IMR-90 (cell line): ENCODE measurements around the gene RIPK4. TPM values are rescaled to one million over a fixed set of nuclear protein-coding genes. Genes with fewer than 3 reads are reported as not detected.

Experiments
- ATAC-seq: fragments of 200-7000 bp; cut with Tn5 transposase; 2 replicates; pipeline ENCODE4 v1.9.1; 2020; ENCODE audit warnings: low read depth, mild to moderate bottlenecking, moderate library complexity
- BruUV-seq: library from RNA; stranded (reverse); fragments of 400-500 nt; replicated peaks from 2 replicates; lab custom pipeline; 2021; lab: Mats Ljungman, UMichigan
- CTCF ChIA-PET: fragments of 300-600 bp; formaldehyde crosslinking; extraction: SDS; loops from one replicate; lab custom pipeline; 2021; ENCODE audit warnings: antibody characterized with exemption; lab: Yijun Ruan, JAX
- POLR2A ChIA-PET: fragments of 300-600 bp; sonication (Branson Sonifier 250); formaldehyde crosslinking; loops from one replicate; lab custom pipeline; 2022; ENCODE audit warnings: antibody characterized with exemption; ENCODE audit not compliant: unreplicated experiment; lab: Charles Lee
- DNase-seq: peaks from one replicate; pipeline ENCODE4 v3.0.0; 2013
- H2AFZ ChIP-seq: replicated peaks from 2 replicates; pipeline ENCODE3; 2013; ENCODE audit warnings: low read length, mild to moderate bottlenecking; ENCODE audit not compliant: poor library complexity
- H2AK5ac ChIP-seq: 2 replicates; pipeline ENCODE4 v1.6.1; 2013; ENCODE audit warnings: low read depth, low read length, inconsistent platforms
- H2AK9ac ChIP-seq: replicated peaks from 2 replicates; pipeline ENCODE3; 2013; ENCODE audit warnings: mild to moderate bottlenecking, low read depth, low read length, moderate library complexity; ENCODE audit not compliant: poor library complexity
- H2BK120ac ChIP-seq: 2 replicates; pipeline ENCODE4 v1.6.1; 2013; ENCODE audit warnings: low read depth, low read length, inconsistent platforms
- H2BK15ac ChIP-seq: 3 replicates; pipeline ENCODE4 v1.6.1; 2013; ENCODE audit warnings: low read depth, low read length, inconsistent platforms
- H2BK20ac ChIP-seq: 2 replicates; pipeline ENCODE4 v1.6.1; 2013; ENCODE audit warnings: low read depth, mild to moderate bottlenecking, inconsistent platforms, low read length, moderate library complexity
- H2BK5ac ChIP-seq: 2 replicates; pipeline ENCODE4 v1.6.1; 2013; ENCODE audit warnings: mild to moderate bottlenecking, low read depth, low read length, inconsistent platforms; ENCODE audit not compliant: poor library complexity, severe bottlenecking
- H3K14ac ChIP-seq: replicated peaks from 2 replicates; pipeline ENCODE4 v1.6.1; 2013; ENCODE audit warnings: low read depth, low read length, inconsistent platforms
- H3K18ac ChIP-seq: 2 replicates; pipeline ENCODE4 v1.6.1; 2013; ENCODE audit warnings: low read depth, low read length, control low read depth
- H3K23ac ChIP-seq: 2 replicates; pipeline ENCODE4 v1.6.1; 2013; ENCODE audit warnings: low read depth, low read length, inconsistent platforms
- H3K27ac ChIP-seq: 2 replicates; pipeline ENCODE4 v1.5.1; 2013; ENCODE audit warnings: mild to moderate bottlenecking, control low read depth, low read length; ENCODE audit not compliant: insufficient read depth
- H3K27me3 ChIP-seq: 2 replicates; pipeline ENCODE4 v1.6.1; 2013; ENCODE audit warnings: low read length; ENCODE audit not compliant: control insufficient read depth, insufficient read depth
- H3K36me3 ChIP-seq: 2 replicates; pipeline ENCODE4 v1.6.1; 2013; ENCODE audit warnings: low read length, mixed read lengths; ENCODE audit not compliant: control insufficient read depth, insufficient read depth
- H3K4ac ChIP-seq: 2 replicates; pipeline ENCODE4 v1.6.1; 2013; ENCODE audit warnings: low read depth, low read length, inconsistent platforms
- H3K4me1 ChIP-seq: 2 replicates; pipeline ENCODE4 v1.6.1; 2013; ENCODE audit warnings: low read length, mixed read lengths; ENCODE audit not compliant: control insufficient read depth, insufficient read depth
- H3K4me2 ChIP-seq: 2 replicates; pipeline ENCODE4 v1.6.1; 2013; ENCODE audit warnings: low read depth, mild to moderate bottlenecking, control low read depth, low read length, moderate library complexity
- H3K4me3 ChIP-seq: 2 replicates; pipeline ENCODE4 v1.5.1; 2013; ENCODE audit warnings: low read depth, mild to moderate bottlenecking, control low read depth, low read length, moderate library complexity; ENCODE audit not compliant: insufficient read depth
- H3K56ac ChIP-seq: 2 replicates; pipeline ENCODE4 v1.6.1; 2013; ENCODE audit warnings: low read length, inconsistent platforms; ENCODE audit not compliant: insufficient read depth; ENCODE audit errors: extremely low read depth
- H3K79me1 ChIP-seq, 2 experiments: 2 replicates each; pipeline ENCODE4 v1.6.1; 2013; ENCODE audit warnings: low read length in 2 of 2, inconsistent platforms in 1 of 2, low read depth in 1 of 2
- H3K9ac ChIP-seq: 2 replicates; pipeline ENCODE4 v1.6.1; 2013; ENCODE audit warnings: low read depth, low read length, control low read depth
- H3K9me1 ChIP-seq: 2 replicates; pipeline ENCODE4 v1.6.1; 2013; ENCODE audit warnings: low read length, inconsistent platforms; ENCODE audit not compliant: insufficient read depth
- H3K9me3 ChIP-seq: 2 replicates; pipeline ENCODE4 v1.6.1; 2013; ENCODE audit warnings: low read length; ENCODE audit not compliant: control insufficient read depth, insufficient read depth
- H4K20me1 ChIP-seq: 2 replicates; pipeline ENCODE4 v1.6.1; 2013; ENCODE audit warnings: low read length, inconsistent platforms; ENCODE audit not compliant: insufficient read depth
- H4K5ac ChIP-seq: 2 replicates; pipeline ENCODE4 v1.6.1; 2013; ENCODE audit warnings: mild to moderate bottlenecking, low read depth, low read length, control low read depth
- H4K8ac ChIP-seq, 2 experiments: 2 replicates each; pipeline ENCODE4 v1.6.1; 2013; ENCODE audit warnings: low read depth in 2 of 2, low read length in 2 of 2, control low read depth in 1 of 2, inconsistent platforms in 1 of 2
- H4K91ac ChIP-seq: 2 replicates; pipeline ENCODE4 v1.6.1; 2013; ENCODE audit warnings: low read depth, low read length, inconsistent platforms; ENCODE audit not compliant: insufficient read depth
- BHLHE40 ChIP-seq: fragments of 150-350 bp; IDR thresholded peaks from 2 replicates; pipeline ENCODE4 v1.6.1; 2016; ENCODE audit warnings: mild to moderate bottlenecking, low read depth, low read length
- CEBPB ChIP-seq: IDR thresholded peaks from 2 replicates; pipeline ENCODE4 v1.6.1; 2012; ENCODE audit warnings: low read depth, low read length, improper control_type of control experiment
- CHD1 ChIP-seq: IDR thresholded peaks from 2 replicates; pipeline ENCODE4 v1.6.1; 2012; ENCODE audit warnings: low read depth, low read length, improper control_type of control experiment
- FOS ChIP-seq: fragments of 150-350 bp; IDR thresholded peaks from 2 replicates; pipeline ENCODE4 v1.6.1; 2016; ENCODE audit warnings: low read depth, low read length
- MAFK ChIP-seq: IDR thresholded peaks from 2 replicates; pipeline ENCODE4 v1.6.1; 2012; ENCODE audit warnings: low read depth, low read length, improper control_type of control experiment
- MAZ ChIP-seq: IDR thresholded peaks from 2 replicates; pipeline ENCODE4 v1.6.1; 2012; ENCODE audit warnings: low read depth, mild to moderate bottlenecking, low read length, improper control_type of control experiment, moderate library complexity, borderline replicate concordance
- MXI1 ChIP-seq: IDR thresholded peaks from 2 replicates; pipeline ENCODE4 v1.6.1; 2012; ENCODE audit warnings: low read depth, mild to moderate bottlenecking, low read length, moderate library complexity, borderline replicate concordance
- NFE2L2 ChIP-seq: fragments of 150-350 bp; IDR thresholded peaks from 2 replicates; pipeline ENCODE4 v1.6.1; 2016; ENCODE audit warnings: low read depth, mild to moderate bottlenecking, low read length
- POLR2A ChIP-seq: IDR thresholded peaks from 2 replicates; pipeline ENCODE4 v1.6.1; 2012; ENCODE audit warnings: mild to moderate bottlenecking, low read depth, low read length
- RAD21 ChIP-seq: IDR thresholded peaks from 2 replicates; pipeline ENCODE4 v1.6.1; 2012; ENCODE audit warnings: low read length, improper control_type of control experiment
- RCOR1 ChIP-seq: IDR thresholded peaks from 2 replicates; pipeline ENCODE4 v1.6.1; 2012; ENCODE audit warnings: mild to moderate bottlenecking, low read length, improper control_type of control experiment; ENCODE audit not compliant: insufficient replicate concordance
- RFX5 ChIP-seq: IDR thresholded peaks from 2 replicates; pipeline ENCODE4 v1.8.0; 2012; ENCODE audit warnings: low read depth, mild to moderate bottlenecking, low read length, moderate library complexity
- SMC3 ChIP-seq: fragments of 150-350 bp; IDR thresholded peaks from 2 replicates; pipeline ENCODE4 v1.6.1; 2016; ENCODE audit warnings: low read depth, mild to moderate bottlenecking, antibody characterized with exemption, low read length, moderate library complexity
- USF2 ChIP-seq: fragments of 150-350 bp; IDR thresholded peaks from 2 replicates; pipeline ENCODE4 v1.6.1; 2017; ENCODE audit warnings: mild to moderate bottlenecking, antibody characterized with exemption, low read length, low read depth
- WGBS, 2 experiments: methylation state at CpG; one replicate each; pipeline versions ENCODE4 v1.1.5 to v1.1.7; 2013; ENCODE audit warnings: missing lambda C conversion rate in 2 of 2; ENCODE audit not compliant: insufficient read length in 1 of 2; ENCODE audit errors: extremely low coverage in 2 of 2; 5-methylcytosine and 5-hydroxymethylcytosine counted together
- dilution Hi-C: fragments of 300-500 bp; cut with HindIII; formaldehyde crosslinking; loops from one replicate; pipeline ENCODE4 v1.14.3; 2018; ENCODE audit warnings: low sequenced_read_pairs; ENCODE audit not compliant: unreplicated experiment
- in situ Hi-C: fragments of 300-500 bp; cut with MboI; formaldehyde crosslinking; loops from 3 replicates; pipeline ENCODE4 v1.14.3; 2019; ENCODE audit warnings: low sequenced_read_pairs, inconsistent platforms, mixed read lengths
- intact Hi-C: fragments of 100-400 bp; cut with micrococcal nuclease; formaldehyde crosslinking; loops from 2 replicates; pipeline ENCODE4 v1.10.0; 2022
- polyA plus RNA-seq, 3 experiments: library from polyadenylated mRNA; depleted of rRNA; stranded (reverse); fragments of >200 nt; gene quantifications; 2 replicates each; pipeline ENCODE4 v1.2.3, GENCODE V29; 2012; ENCODE audit warnings: low replicate concordance in 1 of 3
- total RNA-seq: library from RNA; depleted of rRNA; stranded (reverse); fragments of >200 nt; gene quantifications from 2 replicates; pipeline ENCODE4 v1.2.3, GENCODE V29; 2012
- TF ChIP-seq, protein P1 (sequence below): fragments of 150-350 bp; IDR thresholded peaks from 2 replicates; pipeline ENCODE4 v1.6.1; 2016; ENCODE audit warnings: low read depth, mild to moderate bottlenecking, low read length, moderate library complexity, borderline replicate concordance

The RIPK4 gene
- total and polyA plus RNA-seq, 2 of the 4 experiments (the other 2 are of a cell fraction): under 0.01 to 0.03 TPM

GRCh38 chr21:41742073-41742875 is 24.6 kb downstream of the RIPK4 start:
- H2AFZ ChIP-seq: no peak overlapping the region
- H4K20me1 ChIP-seq: no peaks in the 10 kb centered on the region
- H2BK15ac ChIP-seq: no peak overlapping the region
- in situ Hi-C loops (no loop called here), intact Hi-C loops (no loop called here), dilution Hi-C loops (no loop called here)
- H3K27me3 ChIP-seq: peaks cover 14% of the 10 kb centered on the region
- no TSS peak for BruUV-seq
- no peak overlapping the region for H4K8ac ChIP-seq
- H2BK120ac ChIP-seq: no peak overlapping the region
- H3K9me1 ChIP-seq: no peaks in the 10 kb centered on the region
- peaks cover 6% of the 10 kb centered on the region for H3K9me3 ChIP-seq
- no peak overlapping the region for H3K4ac ChIP-seq
- no peak overlapping the region for H2AK5ac ChIP-seq
- no peak overlapping the region for H3K27ac ChIP-seq
- no peak overlapping the region for H2BK5ac ChIP-seq
- H3K4me3 ChIP-seq: no peak overlapping the region
- no peak overlapping the region for H2AK9ac ChIP-seq
- no peaks in the 10 kb centered on the region for H3K4me1 ChIP-seq
- H3K23ac ChIP-seq: no peak overlapping the region
- no peak overlapping the region for H3K9ac ChIP-seq
- no peak overlapping the region for H4K91ac ChIP-seq
- WGBS, 2 experiments: 81% methylated on average over 11 of the region's 30 CpGs; no CpG with 5 or more reads in 1 of the 2 experiments
- H3K36me3 ChIP-seq: no peaks in the 10 kb centered on the region
- no peak overlapping the region for H3K14ac ChIP-seq
- H2BK20ac ChIP-seq: no peak overlapping the region
- ChIA-PET CTCF (no interaction called here), POLR2A (no interaction called here)
- DNase-seq (no peak), ATAC-seq (no peak)
- no peaks in the 10 kb centered on the region for H3K79me1 ChIP-seq
- no peak overlapping the region for H3K18ac ChIP-seq
- H3K4me2 ChIP-seq: no peak overlapping the region
- H4K5ac ChIP-seq: no peak overlapping the region
- H3K56ac ChIP-seq: no peak overlapping the region; the same call in 1 of the 2 replicates
- TF ChIP-seq USF2: no peak
- TF ChIP-seq, protein P1, sequence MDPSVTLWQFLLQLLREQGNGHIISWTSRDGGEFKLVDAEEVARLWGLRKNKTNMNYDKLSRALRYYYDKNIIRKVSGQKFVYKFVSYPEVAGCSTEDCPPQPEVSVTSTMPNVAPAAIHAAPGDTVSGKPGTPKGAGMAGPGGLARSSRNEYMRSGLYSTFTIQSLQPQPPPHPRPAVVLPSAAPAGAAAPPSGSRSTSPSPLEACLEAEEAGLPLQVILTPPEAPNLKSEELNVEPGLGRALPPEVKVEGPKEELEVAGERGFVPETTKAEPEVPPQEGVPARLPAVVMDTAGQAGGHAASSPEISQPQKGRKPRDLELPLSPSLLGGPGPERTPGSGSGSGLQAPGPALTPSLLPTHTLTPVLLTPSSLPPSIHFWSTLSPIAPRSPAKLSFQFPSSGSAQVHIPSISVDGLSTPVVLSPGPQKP: no peak
- no peak for TF ChIP-seq MXI1
- TF ChIP-seq FOS: no peak
- TF ChIP-seq CHD1: no peak
- no peak for TF ChIP-seq CEBPB
- no peak for TF ChIP-seq POLR2A
- TF ChIP-seq RAD21: no peak
- no peak for TF ChIP-seq NFE2L2
- TF ChIP-seq MAFK: no peak
- no peak for TF ChIP-seq SMC3
- no peak for TF ChIP-seq BHLHE40
- TF ChIP-seq RCOR1: no peak
- TF ChIP-seq MAZ: no peak
- TF ChIP-seq RFX5: no peak
